HG03439 (cell line): ENCODE results near the gene STK25.
A peak's percentile ranks its signal among the peaks of the same experiment; 100 is the strongest.
"Not testable (repeated sequence)": the region's sequence is repeated elsewhere in the genome, so short reads cannot be mapped to it uniquely, and the experiment has no call there.

Experiments used
- ATAC-seq: cut with Tn5 transposase; IDR thresholded peaks from one replicate; pipeline ENCODE4 v1.9.1; 2021; ENCODE audit warnings: mild to moderate bottlenecking, moderate library complexity; ENCODE audit not compliant: unreplicated experiment

STK25 gene

DNA sequence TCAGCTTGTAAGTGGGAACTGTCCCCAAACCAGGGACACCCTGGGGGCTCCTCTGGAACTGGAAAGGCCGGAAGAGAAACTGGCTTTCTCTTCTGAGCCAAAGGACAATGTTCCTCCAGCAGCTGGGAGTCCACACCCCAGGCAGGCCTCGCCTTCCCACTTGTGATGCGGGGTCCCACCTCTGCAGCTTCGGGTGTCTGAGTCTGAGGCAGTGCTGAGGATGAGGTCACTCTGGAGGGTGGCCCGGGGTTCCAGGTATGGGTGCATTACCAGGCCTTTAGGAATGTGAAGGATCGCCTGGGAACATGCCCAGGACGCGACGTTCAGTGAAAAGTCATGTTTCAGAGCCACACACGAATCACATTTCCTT, 32.0 kb upstream of the STK25 start:
- ATAC-seq: no peak

DNA sequence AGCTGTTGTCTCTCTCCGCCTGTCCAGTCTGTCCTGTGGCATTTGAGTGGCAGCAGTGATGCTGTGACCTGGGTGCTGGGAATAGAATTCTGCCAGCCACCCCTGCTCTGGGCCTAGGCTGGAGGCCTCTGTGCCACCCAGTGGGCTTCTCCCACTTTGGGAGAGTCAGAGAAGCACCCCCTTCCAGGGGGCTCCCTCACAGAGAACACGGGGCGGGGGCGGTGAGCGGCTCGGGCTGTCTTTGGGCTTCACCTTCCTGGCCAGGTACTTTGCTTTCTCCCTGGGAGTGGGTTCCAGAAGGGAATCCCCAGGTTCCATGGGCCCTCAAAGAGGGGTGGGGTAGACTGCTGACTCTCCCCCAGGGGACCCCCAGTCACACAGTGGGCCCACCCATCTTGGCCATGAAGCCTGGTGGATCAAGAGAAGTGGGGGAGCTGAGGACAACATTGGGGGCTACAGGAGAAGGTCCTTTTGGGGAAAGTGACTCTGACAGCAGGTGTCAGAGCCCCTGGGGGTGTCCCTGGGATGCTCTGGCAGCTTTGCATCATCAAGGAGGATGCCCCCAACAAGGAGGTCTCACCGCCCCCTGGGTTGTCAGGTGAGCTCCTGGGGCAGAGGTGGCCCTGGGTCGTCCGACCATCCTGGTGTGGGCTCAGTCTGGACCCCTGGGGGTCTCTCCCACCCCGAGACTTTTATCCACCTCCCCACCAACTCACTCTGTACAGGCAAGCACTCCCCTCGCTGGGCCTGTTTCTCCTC, 31.4 kb upstream of the STK25 start:
- ATAC-seq: no peak

DNA sequence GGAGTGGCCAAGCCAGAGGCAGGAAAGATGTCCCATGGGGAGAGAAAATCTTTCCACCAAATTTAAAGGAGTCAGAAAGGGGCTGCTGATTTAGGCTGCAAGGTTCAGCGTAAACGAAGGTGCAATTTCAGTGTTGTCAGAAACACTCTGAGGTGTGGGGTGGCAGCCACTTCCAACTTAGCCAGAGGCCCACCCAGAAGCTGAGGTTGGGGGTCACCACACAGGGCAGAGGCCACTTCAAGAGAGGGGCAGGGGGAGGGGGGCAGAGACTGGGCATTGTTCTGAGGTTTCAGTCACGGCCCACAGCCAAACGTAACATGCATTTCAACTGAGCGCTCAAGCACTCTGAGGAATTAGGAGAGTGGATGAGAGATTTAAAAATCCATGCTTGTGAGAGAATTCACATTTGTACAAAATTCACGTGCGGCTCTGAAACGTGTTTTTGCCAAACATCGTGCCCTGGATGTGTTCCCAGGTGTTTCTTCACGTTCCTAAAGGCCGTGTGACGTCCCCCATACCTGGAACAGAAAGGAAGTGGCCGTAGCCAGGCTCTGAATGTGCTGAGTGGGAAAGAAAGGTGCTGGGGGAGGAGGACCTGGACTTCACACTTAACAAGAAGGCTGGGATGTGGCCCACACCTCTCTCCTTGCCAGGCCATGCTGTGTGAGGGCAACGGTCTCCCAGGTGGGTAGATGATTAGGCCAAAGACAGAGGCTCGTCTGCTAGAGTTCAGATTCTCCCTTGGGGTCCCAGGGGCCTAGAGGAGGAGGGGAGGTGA, 30.6 kb upstream of the STK25 start:
- no peak for ATAC-seq

DNA sequence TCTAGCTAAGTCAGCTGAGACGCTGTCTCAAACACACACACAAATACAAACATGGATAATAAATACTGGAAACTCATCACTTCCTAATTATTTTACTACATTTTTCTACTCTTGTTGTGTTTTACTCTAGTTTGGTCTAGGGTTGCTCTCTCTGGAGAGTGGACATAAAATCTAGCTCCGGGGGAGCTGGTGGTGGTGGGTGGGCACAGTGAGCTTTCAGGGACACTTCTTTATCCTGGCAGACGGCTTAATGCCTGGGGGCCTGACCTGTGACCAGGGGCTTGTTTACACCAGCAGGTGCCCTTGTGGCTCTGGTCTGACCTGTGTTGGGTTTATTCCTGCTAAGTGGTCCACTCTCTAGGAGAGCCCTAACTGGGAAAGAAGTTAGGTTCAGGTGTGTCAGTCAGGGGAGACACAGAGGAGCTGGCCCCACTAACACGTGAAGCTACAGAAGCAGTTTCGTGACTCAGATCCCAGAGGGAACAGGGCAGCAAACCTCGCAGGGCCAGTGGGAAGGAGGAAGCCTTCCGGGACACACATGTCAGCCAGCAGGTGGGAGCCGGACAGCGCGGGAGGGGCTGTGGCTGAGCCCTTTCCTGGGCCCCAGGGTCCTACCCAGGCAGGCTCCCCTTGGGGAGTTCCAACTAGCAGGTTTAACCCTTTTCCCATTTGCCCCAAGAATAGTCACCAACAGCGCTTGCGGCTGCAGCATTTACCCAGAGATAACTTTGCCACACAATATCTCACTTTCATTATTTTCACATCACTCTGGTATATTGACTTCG, 27.7 kb upstream of the STK25 start:
- ATAC-seq: no peak

DNA sequence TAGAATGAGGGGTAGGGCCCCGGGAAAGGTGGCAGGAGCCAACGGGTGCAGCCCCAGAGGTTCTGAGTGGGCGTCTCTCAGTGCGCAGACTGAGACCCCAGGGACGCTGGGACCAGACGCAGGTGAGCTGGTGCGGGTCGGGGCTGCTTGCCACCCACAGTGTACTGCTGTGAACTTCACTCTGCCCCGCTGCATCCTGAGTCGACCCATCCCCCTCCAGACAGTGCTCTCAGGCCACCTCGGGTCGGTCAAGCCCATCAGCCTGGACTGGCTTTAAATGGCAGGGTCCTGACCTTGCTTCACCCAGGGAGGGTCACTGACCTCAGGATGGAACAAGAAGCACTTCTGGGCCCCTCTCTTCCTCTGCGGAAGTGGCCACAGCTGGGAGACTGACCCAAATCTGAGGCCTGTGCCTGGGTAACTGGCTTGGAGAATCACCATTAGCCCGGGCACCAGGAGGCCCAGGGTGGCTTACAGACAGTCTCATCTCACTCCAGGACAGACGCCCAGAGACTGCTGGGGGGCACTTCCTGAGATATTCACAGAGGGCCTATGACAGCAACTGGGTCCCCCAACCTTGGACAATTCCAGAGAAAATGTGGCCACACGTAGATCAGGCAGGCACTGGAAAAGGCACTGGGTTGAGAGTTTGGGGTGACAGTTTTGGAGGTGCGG, 26.5 kb upstream of the STK25 start:
- no peak for ATAC-seq

DNA sequence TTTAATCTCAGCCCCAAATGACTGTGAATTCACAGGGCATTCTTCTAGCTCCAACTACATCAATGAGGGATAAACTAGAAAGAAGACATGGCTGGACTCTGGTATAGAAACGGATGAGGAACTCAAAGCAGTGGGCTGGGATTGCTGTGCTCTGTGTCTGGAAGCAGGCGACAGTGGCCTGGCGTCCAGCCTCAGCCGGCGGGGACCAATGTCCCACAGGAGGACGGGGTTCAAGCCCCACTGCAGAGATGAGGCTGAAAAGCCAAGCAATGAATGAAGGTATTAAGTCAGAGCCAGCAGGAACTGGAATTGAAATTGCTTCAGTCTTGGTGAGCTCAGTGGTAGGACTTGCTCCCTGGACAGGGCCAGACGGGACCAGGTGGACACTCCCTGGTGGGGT, 25.9 kb upstream of the STK25 start:
- no peak for ATAC-seq

DNA sequence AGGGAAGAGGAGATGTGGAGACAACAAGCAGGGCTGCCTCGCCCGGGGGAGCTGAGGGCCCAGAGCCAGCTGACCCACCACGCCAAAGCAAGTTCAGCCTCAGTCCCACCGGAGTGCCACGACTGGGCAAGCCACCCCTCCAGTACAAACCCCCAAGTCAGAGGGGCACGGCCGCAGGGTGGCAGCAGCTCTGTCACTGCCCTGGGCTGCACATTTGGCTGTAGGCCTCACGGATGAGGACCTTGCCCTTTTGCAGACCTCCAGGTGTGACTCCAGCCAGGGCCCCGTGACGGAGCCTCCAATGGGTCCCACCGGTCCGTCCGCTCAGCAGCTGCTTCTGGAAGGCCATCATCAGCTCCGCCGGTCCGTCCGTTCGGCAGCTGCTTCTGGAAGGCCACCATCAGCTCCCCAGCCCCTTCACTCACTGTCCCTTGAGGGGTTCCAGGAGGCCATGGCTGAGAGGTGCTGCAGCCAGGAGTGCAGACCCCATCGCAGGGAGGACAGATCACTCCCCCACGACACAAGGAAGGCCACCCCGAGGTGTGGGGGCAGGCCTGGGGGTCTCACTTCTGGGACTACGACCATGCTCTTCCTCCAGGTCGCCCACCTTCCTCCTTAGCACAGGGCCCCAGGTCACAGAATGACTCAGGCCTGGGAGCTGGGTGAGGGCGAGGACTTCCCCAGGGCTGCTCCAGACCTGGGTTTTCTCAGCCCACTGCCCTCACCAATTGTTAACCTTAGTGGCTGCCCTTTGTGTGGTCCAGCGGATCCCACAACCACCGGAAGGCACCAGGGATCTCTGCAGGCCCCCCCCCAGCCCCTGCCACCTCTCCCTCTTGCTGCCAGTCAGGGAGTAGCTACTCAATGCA, 24.6 kb upstream of the STK25 start:
- ATAC-seq: no peak

DNA sequence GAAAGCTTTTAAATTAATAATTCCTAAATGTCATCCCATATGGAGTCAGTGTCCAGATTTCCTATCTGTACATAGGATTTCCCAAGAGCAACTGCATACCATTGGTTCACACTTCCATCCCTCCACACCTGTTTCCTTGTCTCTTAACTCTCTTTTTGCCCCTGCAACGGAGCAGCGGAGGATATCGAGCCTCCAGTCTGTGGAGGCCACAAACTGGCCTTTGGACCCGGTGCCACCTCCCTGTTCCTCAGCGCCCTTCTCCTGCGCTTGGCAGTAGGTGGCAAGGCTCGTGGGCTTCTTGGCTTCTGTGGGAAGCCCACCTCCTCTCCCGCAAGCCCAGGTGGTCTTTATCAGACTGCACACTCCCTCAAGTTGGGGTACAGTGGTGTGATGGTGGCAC, 23.8 kb upstream of the STK25 start:
- ATAC-seq: no peak

DNA sequence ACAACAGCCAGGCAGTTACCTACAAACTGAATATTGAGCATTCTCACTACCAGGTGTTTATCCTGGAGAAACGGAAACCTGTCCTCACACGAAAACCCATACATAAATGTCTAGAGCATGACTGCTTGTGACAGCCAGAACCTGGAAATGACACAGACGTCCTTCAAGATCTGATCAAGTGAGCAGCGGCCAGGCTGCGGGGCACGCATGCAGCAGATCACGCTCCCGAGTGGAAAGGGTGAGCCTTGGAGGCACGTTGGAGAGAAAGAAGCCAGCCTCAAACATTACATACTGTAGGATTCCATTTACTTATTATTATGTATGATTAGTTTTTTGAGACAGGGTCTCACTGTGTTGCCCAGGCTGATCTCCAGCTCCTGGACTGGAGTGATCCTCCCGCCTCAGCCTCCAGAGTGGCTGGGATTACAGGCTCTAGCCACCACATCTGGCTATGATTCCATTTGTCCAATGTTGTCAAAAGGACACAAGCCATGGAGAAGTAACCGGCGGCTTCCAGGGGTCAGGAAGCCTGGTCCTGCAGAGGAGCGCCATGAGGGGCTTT, 22.9 kb upstream of the STK25 start:
- ATAC-seq: no peak

DNA sequence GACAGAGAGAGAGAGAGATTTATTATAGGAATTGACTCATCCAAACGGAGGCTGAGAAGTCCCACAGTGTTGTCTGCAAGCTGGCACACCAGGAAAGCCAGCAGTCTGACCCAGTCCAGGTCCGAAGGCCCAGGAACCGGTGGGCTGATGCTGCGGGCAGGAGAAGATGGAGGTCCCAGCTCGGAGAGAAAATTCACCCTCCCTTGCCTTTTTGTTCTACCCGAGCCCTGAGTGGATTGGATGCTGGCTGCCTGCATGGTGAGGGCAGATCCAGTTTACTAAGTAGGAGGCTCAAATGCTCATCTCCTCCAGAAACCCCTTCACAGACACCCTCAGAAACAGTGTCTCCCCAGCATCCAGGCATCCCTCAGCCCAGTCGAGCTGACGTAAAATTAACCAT, 22.2 kb upstream of the STK25 start:
- no peak for ATAC-seq

DNA sequence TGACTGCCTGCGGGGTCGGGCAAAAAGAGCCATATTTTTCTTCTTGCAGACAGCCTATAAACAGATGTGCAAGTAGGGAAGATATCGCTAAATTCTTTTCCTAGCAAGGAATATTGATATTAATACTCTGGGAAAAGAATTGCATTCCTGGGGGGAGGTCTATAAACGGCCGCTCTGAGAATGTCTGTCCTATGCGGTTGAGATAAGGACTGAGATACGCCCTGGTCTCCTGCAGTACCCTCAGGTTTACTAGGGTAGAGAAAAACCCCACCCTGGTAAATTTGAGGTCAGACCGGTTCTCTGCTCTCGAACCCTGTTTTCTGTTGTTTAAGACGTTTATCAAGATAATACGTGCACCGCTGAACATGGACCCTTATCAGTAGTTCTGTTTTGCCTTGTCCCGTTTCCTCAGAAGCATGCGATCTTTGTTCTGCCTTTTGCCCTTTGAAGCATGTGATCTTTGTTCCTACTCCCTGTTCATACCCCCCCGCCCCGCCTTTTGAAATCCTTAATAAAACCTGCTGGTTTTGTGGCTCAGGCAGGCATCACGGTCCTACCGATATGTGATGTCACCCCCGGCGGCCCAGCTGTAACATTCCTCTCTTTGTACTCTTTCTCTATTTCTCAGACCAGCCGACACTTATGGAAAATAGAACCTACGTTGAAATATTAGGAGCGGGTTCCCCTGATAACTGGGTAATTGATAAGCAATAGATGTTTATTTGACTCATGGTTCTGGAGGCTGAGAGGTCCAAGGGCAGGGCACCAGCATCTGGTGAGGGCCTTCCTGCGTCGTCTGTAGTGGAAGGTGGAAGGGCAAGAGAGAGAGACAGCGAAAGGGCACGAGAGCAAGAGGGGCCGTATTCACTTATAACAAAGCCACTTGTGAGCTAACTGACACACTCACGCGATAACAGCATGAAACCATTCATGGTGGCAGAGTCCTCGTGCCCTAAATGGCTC, 17.7 kb upstream of the STK25 start:
- ATAC-seq: not testable (repeated sequence)

DNA sequence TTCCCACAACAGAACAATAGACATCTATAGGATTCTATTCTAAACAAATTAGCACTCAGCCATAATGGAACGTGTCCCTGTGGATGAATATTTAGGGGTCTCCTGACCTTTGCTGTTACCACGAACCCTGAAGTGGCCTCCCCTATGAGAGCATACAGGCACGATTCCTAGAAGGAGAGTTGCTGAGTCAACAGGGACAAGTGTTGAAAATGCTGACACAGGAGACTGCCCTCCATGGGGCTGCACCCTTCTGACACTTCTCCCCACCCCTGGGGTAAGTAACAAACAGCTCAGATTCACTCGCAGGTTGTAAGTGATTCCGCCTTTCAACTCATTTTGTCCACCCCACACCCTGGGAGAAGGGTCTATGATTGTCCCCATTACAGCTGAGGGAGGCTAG, 14.1 kb upstream of the STK25 start:
- ATAC-seq: no peak

DNA sequence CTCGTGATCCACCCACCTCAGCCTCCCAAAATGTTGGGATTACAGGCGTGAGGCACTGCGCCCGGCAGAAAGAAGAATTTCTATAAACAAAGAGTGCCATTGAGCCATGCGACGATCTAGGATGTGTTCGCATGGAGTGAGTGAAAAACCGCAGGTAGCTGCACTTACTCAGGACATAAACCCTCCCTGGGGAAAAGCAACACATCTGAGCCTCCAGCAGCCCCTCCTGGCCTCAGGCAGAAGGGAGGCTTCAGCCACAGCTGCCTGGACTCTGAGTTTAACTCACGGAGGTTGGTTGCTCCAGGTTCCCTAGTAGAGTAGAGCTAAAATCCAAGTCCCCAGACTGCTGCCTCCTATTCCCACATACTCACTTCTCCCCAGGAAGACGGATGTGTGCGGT, 11.3 kb upstream of the STK25 start:
- ATAC-seq: no peak

DNA sequence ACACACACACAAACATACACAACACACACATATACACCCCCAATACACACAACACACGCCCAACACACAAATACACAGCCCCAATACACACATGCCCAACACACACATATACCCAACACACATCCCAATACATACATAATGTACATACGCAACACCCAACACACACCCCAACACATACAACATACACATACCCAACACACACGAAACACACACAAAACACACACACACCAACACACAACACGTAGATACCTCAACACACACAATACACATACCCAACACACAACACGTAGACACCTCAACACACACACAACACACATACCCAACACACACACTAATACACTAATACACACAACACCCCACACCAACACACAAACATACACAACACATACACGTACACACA, 8.9 kb upstream of the STK25 start:
- no peak for ATAC-seq

DNA sequence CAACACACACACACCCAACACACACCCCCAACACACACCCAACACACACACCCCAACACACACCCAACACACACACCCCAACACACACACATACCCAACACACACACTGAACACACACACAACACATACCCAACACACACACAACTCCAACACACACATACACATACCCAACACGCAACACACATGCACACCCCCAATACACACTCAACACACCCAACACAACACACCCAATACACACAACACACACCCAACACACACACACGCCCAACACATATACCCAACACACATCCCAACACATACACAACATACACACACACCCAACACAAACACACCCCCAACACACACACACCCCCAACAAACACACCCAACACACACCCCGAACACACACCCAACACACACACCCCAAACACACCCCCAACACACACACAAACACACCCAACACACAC, 8.2 kb upstream of the STK25 start:
- ATAC-seq: no peak

DNA sequence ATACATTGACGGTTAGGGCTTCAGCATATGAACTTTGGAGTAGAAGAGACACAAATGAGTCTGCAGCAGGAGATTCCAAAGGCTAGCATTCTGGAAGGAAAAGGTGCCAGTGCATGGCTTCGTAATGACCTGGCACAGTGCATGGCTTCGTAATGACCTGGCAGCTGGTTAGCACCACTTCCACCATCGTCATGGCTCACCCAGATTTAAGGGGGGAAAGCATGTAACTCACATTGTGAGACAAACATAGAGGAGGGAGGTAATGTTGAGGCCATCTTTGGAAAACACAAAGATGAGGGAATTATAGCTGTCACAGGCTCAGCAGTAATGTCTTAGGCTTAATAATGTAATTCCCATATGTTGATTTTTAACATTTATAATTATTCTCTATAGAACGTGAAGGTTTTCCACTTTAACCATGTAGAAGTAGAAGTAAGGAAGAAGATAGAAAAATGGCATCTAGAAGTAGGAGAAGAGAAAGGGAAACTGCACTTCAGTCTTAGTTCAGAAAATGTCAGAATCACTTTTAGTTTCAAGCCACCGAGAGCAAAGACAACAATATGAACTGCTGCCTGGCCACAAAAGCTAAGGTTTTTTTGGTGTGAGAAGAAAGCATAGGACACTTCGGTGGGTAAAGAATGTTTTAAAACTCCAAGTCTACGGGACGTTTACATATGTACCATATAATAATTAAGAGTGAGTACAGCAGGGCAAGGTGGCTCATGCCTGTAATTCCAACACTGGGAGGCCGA, 6.8 kb upstream of the STK25 start:
- ATAC-seq: peak; percentile 55

DNA sequence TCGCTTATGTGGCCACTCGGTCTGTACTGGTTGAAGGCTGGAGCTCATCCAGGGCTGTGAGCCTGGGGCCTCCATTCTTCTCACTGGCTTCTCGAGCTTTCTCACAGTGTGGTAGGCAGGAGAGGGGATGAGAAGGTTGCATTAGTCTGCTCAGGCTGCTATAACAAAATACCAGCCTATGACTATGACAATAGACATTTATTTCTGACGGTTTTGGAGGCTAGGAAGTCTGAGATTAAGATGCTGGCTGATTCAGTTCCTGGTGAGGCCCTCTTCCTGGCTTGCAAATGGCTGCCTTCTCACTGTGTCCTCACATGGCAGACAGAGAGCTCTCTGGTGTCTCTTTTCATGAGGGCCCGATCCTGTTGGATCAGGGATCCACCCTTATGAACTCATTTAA, 6.2 kb upstream of the STK25 start:
- ATAC-seq: no peak

DNA sequence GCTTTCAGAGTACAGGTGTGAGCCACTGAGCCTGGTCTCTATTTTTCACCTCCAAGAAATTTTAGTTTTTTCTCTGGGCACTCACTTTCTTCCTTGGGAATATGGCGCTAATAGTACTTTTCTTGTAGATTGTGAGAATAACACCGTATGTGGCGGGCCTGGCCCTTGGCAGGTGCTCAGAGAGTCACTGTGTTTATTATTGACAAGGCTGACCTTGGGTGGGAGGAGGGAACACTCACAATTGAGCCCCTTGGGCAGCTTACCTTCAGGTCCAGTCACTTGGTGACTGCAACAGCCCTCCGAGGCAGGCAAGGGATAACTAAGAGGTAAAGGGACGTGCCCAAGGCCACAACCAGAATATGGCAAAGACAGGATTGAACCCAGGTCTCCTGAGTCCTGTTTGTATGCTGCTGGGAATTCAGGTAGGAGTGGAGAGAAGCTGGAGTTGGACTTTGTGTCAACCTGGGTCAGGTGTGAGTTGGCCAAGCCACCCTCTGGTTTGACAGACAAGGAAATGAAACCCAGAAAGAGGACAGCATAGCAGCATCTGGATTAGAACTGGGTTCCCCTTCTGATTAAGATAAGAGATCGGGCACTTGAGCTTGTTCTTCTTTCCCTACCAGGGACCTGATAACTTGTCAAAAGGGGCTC, 2.8 kb upstream of the STK25 start:
- ATAC-seq: no peak
